OCI-M2 (cell line): Measurements from ENCODE around the gene CNIH4.
A peak's percentile ranks its signal among the peaks of the same experiment; 100 is the strongest.
"Not testable (repeated sequence)": the region's sequence is repeated elsewhere in the genome, so short reads cannot be mapped to it uniquely, and the experiment has no call there.

Experiments
- DNase-seq: peaks from one replicate; lab custom pipeline; 2025; ENCODE audit not compliant: unreplicated experiment; lab: John Stamatoyannopoulos, UW

CNIH4 gene

GRCh38 chr1:224356685-224357625 is at the start of gene CNIH4:
CNIH4 (plus strand) TSS chr1:224356879; CDS start chr1:224356925, 46 bp downstream.
- no peak for DNase-seq

GRCh38 chr1:224308064-224308463 is 48.6 kb upstream of the CNIH4 start:
- no peak for DNase-seq

GRCh38 chr1:224311503-224311902 is 45.2 kb upstream of the CNIH4 start:
- not testable (repeated sequence) for DNase-seq

GRCh38 chr1:224312025-224312424 is 44.7 kb upstream of the CNIH4 start:
- no peak for DNase-seq

GRCh38 chr1:224317383-224318045 is 39.2 kb upstream of the CNIH4 start:
- no peak for DNase-seq

- no peak for DNase-seq
Observed at GRCh38 chr1:224321706-224322105, 35.0 kb upstream of the CNIH4 start.

- no peak for DNase-seq
Observed at GRCh38 chr1:224325959-224326358, 30.7 kb upstream of the CNIH4 start.

GRCh38 chr1:224328644-224329043 is 28.0 kb upstream of the CNIH4 start:
- no peak for DNase-seq

- no peak for DNase-seq
Observed at GRCh38 chr1:224329484-224329841, 27.2 kb upstream of the CNIH4 start.

- peak; percentile 59 for DNase-seq
Observed at GRCh38 chr1:224329842-224330753, 26.6 kb upstream of the CNIH4 start, which contains the start of gene NVL. NVL (minus strand) TSS chr1:224330172; CDS start chr1:224330127, 45 bp downstream.

GRCh38 chr1:224331326-224331725 is 25.4 kb upstream of the CNIH4 start:
- DNase-seq = no peak

GRCh38 chr1:224331824-224332223 is 24.9 kb upstream of the CNIH4 start:
- no peak for DNase-seq

GRCh38 chr1:224333309-224333926 is 23.3 kb upstream of the CNIH4 start:
- DNase-seq = no peak

GRCh38 chr1:224333939-224334786 is 22.5 kb upstream of the CNIH4 start:
- no peak for DNase-seq

GRCh38 chr1:224338150-224338838 is 18.4 kb upstream of the CNIH4 start:
- DNase-seq = no peak

- DNase-seq = no peak
Observed at GRCh38 chr1:224339442-224340033, 17.1 kb upstream of the CNIH4 start.

GRCh38 chr1:224340453-224341384 is 16.0 kb upstream of the CNIH4 start:
- not testable (repeated sequence) for DNase-seq

- DNase-seq = no peak
Observed at GRCh38 chr1:224343679-224344078, 13.0 kb upstream of the CNIH4 start.
